IPS-18a (cell line): ENCODE results near the gene HELZ.
"Not testable (repeated sequence)": the region's sequence is repeated elsewhere in the genome, so short reads cannot be mapped to it uniquely, and the experiment has no call there.

Experiments used
- H3K27ac ChIP-seq: one replicate; pipeline ENCODE4 v1.5.1; 2013; ENCODE audit warnings: low read length
- H3K27me3 ChIP-seq: one replicate; pipeline ENCODE4 v1.6.1; 2013; ENCODE audit warnings: mild to moderate bottlenecking, low read length; ENCODE audit not compliant: control insufficient read depth, insufficient read depth
- H3K36me3 ChIP-seq: one replicate; pipeline ENCODE4 v1.6.1; 2013; ENCODE audit warnings: low read depth, low read length; ENCODE audit not compliant: control insufficient read depth
- H3K4me1 ChIP-seq: one replicate; pipeline ENCODE4 v1.6.1; 2013; ENCODE audit warnings: low read depth, low read length; ENCODE audit not compliant: control insufficient read depth
- H3K4me3 ChIP-seq: one replicate; pipeline ENCODE4 v1.5.1; 2013; ENCODE audit warnings: low read length
- H3K9ac ChIP-seq: one replicate; pipeline ENCODE4 v1.6.1; 2013; ENCODE audit warnings: mild to moderate bottlenecking, low read length, moderate library complexity
- H3K9me3 ChIP-seq: one replicate; pipeline ENCODE4 v1.6.1; 2013; ENCODE audit warnings: low read depth, low read length; ENCODE audit not compliant: control insufficient read depth

Gene HELZ

GRCh38 chr17:67202503-67202902, 42.5 kb downstream of the HELZ start:
- H3K9ac ChIP-seq = no peak overlapping the region
- no peaks in the 10 kb centered on the region for H3K9me3 ChIP-seq
- H3K4me1 ChIP-seq = no peaks in the 10 kb centered on the region
- peaks cover 21% of the 10 kb centered on the region for H3K36me3 ChIP-seq
- H3K27ac ChIP-seq = no peak overlapping the region
- no peaks in the 10 kb centered on the region for H3K27me3 ChIP-seq
- no peak overlapping the region for H3K4me3 ChIP-seq

- H3K9ac ChIP-seq = no peak overlapping the region
- no peak overlapping the region for H3K27ac ChIP-seq
- peaks cover 21% of the 10 kb centered on the region for H3K36me3 ChIP-seq
- no peaks in the 10 kb centered on the region for H3K9me3 ChIP-seq
- no peaks in the 10 kb centered on the region for H3K4me1 ChIP-seq
- no peaks in the 10 kb centered on the region for H3K27me3 ChIP-seq
- H3K4me3 ChIP-seq = no peak overlapping the region
Measured at GRCh38 chr17:67200727-67201301, 44.2 kb downstream of the HELZ start.

DNA sequence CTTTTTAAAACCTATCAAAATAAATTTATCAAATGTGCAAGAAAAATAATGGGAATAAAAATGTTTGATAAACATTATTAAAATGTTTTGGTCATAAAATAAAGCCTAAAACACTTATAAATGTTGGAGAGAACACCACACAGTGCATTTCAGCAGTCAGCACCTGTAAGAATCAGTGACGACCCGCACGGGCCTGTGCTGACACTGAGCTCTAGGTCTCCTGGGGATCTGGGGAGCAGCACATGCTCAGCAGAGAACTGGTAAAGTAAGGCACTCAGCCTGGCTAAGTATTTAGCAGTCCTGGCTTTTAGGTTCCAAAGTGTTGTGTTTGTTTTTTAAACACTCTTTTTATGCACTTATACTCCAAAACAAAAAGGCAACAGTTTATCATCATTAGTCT, 46.9 kb downstream of the HELZ start:
- H3K4me1 ChIP-seq = no peaks in the 10 kb centered on the region
- H3K27me3 ChIP-seq = no peaks in the 10 kb centered on the region
- no peak overlapping the region for H3K27ac ChIP-seq
- H3K9ac ChIP-seq = no peak overlapping the region
- no peak overlapping the region for H3K4me3 ChIP-seq
- no peaks in the 10 kb centered on the region for H3K9me3 ChIP-seq
- H3K36me3 ChIP-seq = peaks cover 23% of the 10 kb centered on the region

GRCh38 chr17:67197023-67197422, 48.0 kb downstream of the HELZ start:
- H3K4me3 ChIP-seq, H3K4me1 ChIP-seq, H3K9me3 ChIP-seq, H3K27ac ChIP-seq, H3K9ac ChIP-seq, H3K27me3 ChIP-seq: not testable (repeated sequence)
- H3K36me3 ChIP-seq = peaks cover 18% of the 10 kb centered on the region

DNA sequence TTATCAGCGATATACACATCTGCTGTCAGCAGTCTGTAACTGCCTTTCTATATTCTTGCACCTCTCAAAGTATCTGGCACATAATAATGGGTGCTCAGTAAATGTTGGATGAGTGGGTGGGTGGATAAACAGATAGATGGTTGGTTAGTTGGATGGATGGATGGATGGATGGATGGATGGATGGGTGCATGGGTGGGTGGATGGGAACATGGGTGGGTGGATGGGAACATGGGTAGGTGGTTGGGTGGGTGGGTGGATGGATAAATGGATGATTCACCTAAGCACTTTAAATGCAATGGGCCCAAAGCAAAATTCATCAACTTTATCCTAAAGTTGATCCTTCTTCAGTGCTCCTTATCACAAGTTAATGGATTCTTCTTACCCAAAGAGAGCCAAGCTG, 48.6 kb downstream of the HELZ start:
- Histone ChIP-seq H3K9me3 (no peaks in the 10 kb centered on the region), H3K9ac (no peak overlapping the region), H3K4me1 (no peaks in the 10 kb centered on the region), H3K27ac (no peak overlapping the region), H3K4me3 (no peak overlapping the region), H3K36me3 (peaks cover 18% of the 10 kb centered on the region), H3K27me3 (no peaks in the 10 kb centered on the region)

GRCh38 chr17:67194134-67194533, 50.9 kb downstream of the HELZ start:
- Histone ChIP-seq H3K9ac (no peak overlapping the region), H3K4me1 (no peaks in the 10 kb centered on the region), H3K27me3 (no peaks in the 10 kb centered on the region), H3K36me3 (peaks cover 5% of the 10 kb centered on the region), H3K27ac (no peak overlapping the region), H3K9me3 (no peaks in the 10 kb centered on the region), H3K4me3 (no peak overlapping the region)

- Histone ChIP-seq H3K9ac (no peak overlapping the region), H3K4me3 (no peak overlapping the region), H3K4me1 (no peaks in the 10 kb centered on the region), H3K9me3 (no peaks in the 10 kb centered on the region), H3K27me3 (no peaks in the 10 kb centered on the region), H3K27ac (no peak overlapping the region), H3K36me3 (peaks cover 8% of the 10 kb centered on the region)
Measured at GRCh38 chr17:67187927-67188326, 57.1 kb downstream of the HELZ start.

- Histone ChIP-seq H3K27me3 (no peaks in the 10 kb centered on the region), H3K9ac (no peak overlapping the region), H3K4me3 (no peak overlapping the region), H3K4me1 (no peaks in the 10 kb centered on the region), H3K27ac (no peak overlapping the region), H3K9me3 (no peaks in the 10 kb centered on the region), H3K36me3 (peaks cover 8% of the 10 kb centered on the region)
Measured at GRCh38 chr17:67186782-67187181, 58.2 kb downstream of the HELZ start.

DNA sequence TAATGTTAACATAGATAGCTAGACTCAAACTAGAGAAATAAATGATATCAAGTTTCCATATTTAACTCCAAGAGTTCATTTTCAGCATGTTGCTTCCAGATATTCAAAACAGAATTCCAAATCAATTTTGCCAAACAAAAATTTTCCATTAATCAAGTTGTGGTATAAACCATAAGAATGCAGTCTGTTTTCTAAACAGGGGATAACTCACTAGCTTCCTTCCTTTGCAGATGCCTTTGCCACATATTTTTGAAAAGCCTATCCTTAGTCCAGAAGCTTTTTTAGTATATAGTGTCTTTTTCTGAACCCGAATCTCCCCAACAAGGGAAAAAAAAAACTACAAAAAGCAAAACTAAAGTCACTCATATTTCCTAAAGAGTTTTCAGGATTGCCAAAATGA, 61.5 kb downstream of the HELZ start:
- H3K4me1 ChIP-seq = no peaks in the 10 kb centered on the region
- H3K36me3 ChIP-seq = peaks cover 4% of the 10 kb centered on the region
- H3K4me3 ChIP-seq = no peak overlapping the region
- H3K27ac ChIP-seq = no peak overlapping the region
- H3K9ac ChIP-seq = no peak overlapping the region
- H3K27me3 ChIP-seq = no peaks in the 10 kb centered on the region
- no peaks in the 10 kb centered on the region for H3K9me3 ChIP-seq

DNA sequence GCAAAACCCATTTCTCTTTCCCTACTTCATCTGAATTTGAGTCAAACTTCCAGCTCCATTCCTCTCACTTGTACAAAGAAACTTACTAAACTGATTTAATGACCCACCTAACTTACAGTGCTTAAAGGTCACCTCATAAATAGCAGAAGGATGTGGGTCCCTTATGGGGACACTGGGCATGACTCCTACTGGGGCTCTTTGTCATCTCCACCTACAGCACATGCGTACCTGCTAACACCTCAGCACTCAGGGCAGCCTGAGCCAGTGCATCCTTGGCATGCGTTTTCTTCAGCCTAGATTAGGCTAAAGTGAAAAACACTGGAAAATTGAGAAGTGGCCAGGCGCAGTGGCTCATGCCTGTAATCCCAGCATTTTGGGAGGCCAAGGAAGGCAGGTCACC, 63.2 kb downstream of the HELZ start:
- Histone ChIP-seq H3K9me3 (no peaks in the 10 kb centered on the region), H3K27ac (no peak overlapping the region), H3K36me3 (no peaks in the 10 kb centered on the region), H3K4me1 (no peaks in the 10 kb centered on the region), H3K27me3 (no peaks in the 10 kb centered on the region), H3K4me3 (no peak overlapping the region), H3K9ac (no peak overlapping the region)

- Histone ChIP-seq H3K36me3 (no peaks in the 10 kb centered on the region), H3K4me1 (no peaks in the 10 kb centered on the region), H3K27me3 (no peaks in the 10 kb centered on the region), H3K27ac (no peak overlapping the region), H3K4me3 (no peak overlapping the region), H3K9me3 (no peaks in the 10 kb centered on the region), H3K9ac (no peak overlapping the region)
Measured at GRCh38 chr17:67180275-67180674, 64.7 kb downstream of the HELZ start.

GRCh38 chr17:67178555-67178954, 66.4 kb downstream of the HELZ start:
- Histone ChIP-seq H3K4me1 (no peaks in the 10 kb centered on the region), H3K9me3 (no peaks in the 10 kb centered on the region), H3K27ac (no peak overlapping the region), H3K27me3 (no peaks in the 10 kb centered on the region), H3K4me3 (no peak overlapping the region), H3K36me3 (no peaks in the 10 kb centered on the region), H3K9ac (no peak overlapping the region)
